SU-DHL-6 (cell line): ENCODE data around the gene CTBP1.

Experiments used
- H2AFZ ChIP-seq: fragments of 200-600 bp; sonication (generic); 2 replicates; pipeline ENCODE4 v1.6.1; 2014; ENCODE audit warnings: low read depth, mild to moderate bottlenecking, moderate library complexity, mixed read lengths, antibody characterized with exemption, low read length; ENCODE audit not compliant: severe bottlenecking
- H3F3A ChIP-seq: fragments of 200-600 bp; shearing (Covaris generic); 2 replicates; pipeline ENCODE4 v1.6.0; 2016; ENCODE audit warnings: antibody characterized with exemption, mild to moderate bottlenecking; ENCODE audit not compliant: insufficient read depth
- H3K27ac ChIP-seq: fragments of 200-600 bp; sonication (generic); 2 replicates; pipeline ENCODE4 v1.5.1; 2016; ENCODE audit warnings: low read depth, mild to moderate bottlenecking, low read length, moderate library complexity, mixed read lengths
- H3K27me3 ChIP-seq: fragments of 200-600 bp; sonication (generic), shearing (Covaris generic); 2 replicates; pipeline ENCODE4 v1.6.0; 2014; ENCODE audit warnings: mild to moderate bottlenecking, low read length
- H3K36me3 ChIP-seq: fragments of 200-600 bp; sonication (generic); 2 replicates; pipeline ENCODE4 v1.6.1; 2014; ENCODE audit warnings: mild to moderate bottlenecking, low read length, mixed read lengths
- H3K4me2 ChIP-seq: fragments of 300-600, 200-600 bp; shearing (Covaris generic), sonication (generic); 2 replicates; pipeline ENCODE4 v1.6.0; 2014; ENCODE audit warnings: low read length, low read depth, mild to moderate bottlenecking; ENCODE audit not compliant: poor library complexity, severe bottlenecking
- H3K4me3 ChIP-seq: fragments of 200-600 bp; sonication (generic); 2 replicates; pipeline ENCODE4 v1.5.1; 2014; ENCODE audit warnings: antibody characterized with exemption, low read length, mild to moderate bottlenecking, mixed read lengths; ENCODE audit not compliant: insufficient read depth, poor library complexity, severe bottlenecking
- H3K79me2 ChIP-seq: fragments of 200-600 bp; sonication (generic); 2 replicates; pipeline ENCODE4 v1.6.1; 2014; ENCODE audit warnings: mild to moderate bottlenecking, low read length, moderate library complexity; ENCODE audit not compliant: insufficient read depth
- H3K9ac ChIP-seq: fragments of 200-600 bp; sonication (generic); 2 replicates; pipeline ENCODE4 v1.7.0; 2014; ENCODE audit warnings: mild to moderate bottlenecking, low read length
- H3K9me2 ChIP-seq: fragments of 200-600 bp; sonication (generic); replicated peaks from 2 replicates; pipeline ENCODE4 v1.6.1; 2014; ENCODE audit warnings: low read length; ENCODE audit not compliant: insufficient read depth
- H3K9me3 ChIP-seq: fragments of 200-600 bp; sonication (generic); 2 replicates; pipeline ENCODE4 v1.6.1; 2014; ENCODE audit warnings: low read length, mixed read lengths; ENCODE audit not compliant: insufficient read depth
- H4K20me1 ChIP-seq: fragments of 200-600 bp; sonication (generic); 2 replicates; pipeline ENCODE4 v1.6.1; 2014; ENCODE audit warnings: low read depth, mild to moderate bottlenecking, antibody characterized with exemption, low read length, moderate library complexity, mixed read lengths
- EZH2phosphoT487 ChIP-seq: fragments of 200-600 bp; sonication (generic), shearing (Covaris generic); conservative IDR thresholded peaks from 2 replicates; pipeline ENCODE4 v1.6.1; 2018; ENCODE audit warnings: mild to moderate bottlenecking, antibody characterized with exemption, low read length, moderate library complexity, mixed read lengths
- TF ChIP-seq, protein P1 (sequence below): fragments of 200-600 bp; sonication (generic); IDR thresholded peaks from one replicate; pipeline ENCODE4 v1.5.1; 2017; ENCODE audit warnings: antibody characterized with exemption, mild to moderate bottlenecking, low read length, moderate library complexity; ENCODE audit not compliant: insufficient read depth, poor library complexity, severe bottlenecking

CTBP1 gene

DNA sequence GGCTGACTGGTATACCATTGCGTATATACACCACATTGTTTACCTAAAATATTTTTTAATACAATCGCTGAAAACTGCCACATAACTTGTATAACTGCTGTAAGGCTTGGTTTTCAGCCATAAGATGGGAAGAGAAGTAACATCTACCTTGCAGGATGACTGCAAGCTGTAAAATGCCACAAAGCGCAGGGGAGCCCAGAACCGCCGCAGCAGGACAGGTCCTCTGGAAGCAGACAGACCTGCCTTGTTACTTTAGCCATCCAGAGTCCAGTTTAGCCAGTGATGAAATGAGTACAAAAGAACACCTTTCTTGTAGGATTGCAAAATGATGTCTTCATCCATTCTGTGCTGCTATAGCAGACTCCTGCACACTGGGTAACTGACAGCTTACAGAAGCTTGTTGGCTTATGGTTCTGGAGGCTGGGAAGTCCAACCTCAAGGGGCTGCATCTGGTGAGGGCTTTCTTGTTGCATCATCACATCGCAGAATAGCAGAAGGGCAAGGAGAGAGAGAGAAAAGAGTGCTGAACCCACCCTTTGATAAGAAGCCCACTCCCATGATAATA is 4.1 kb upstream of the CTBP1 start:
- Histone ChIP-seq H3K4me2 (no peak overlapping the region), H3K27ac (no peak overlapping the region), H4K20me1 (no peaks in the 10 kb centered on the region), H3K9ac (no peak overlapping the region), H3K27me3 (no peaks in the 10 kb centered on the region), H3K4me3 (no peak overlapping the region), H3F3A (no peaks in the 10 kb centered on the region), H2AFZ (no peak overlapping the region), H3K9me3 (no peaks in the 10 kb centered on the region), H3K36me3 (peaks cover 4% of the 10 kb centered on the region; the same call in 1 of the 2 replicates), H3K79me2 (peaks cover 13% of the 10 kb centered on the region), H3K9me2 (no peaks in the 10 kb centered on the region)
- TF ChIP-seq, protein P1, sequence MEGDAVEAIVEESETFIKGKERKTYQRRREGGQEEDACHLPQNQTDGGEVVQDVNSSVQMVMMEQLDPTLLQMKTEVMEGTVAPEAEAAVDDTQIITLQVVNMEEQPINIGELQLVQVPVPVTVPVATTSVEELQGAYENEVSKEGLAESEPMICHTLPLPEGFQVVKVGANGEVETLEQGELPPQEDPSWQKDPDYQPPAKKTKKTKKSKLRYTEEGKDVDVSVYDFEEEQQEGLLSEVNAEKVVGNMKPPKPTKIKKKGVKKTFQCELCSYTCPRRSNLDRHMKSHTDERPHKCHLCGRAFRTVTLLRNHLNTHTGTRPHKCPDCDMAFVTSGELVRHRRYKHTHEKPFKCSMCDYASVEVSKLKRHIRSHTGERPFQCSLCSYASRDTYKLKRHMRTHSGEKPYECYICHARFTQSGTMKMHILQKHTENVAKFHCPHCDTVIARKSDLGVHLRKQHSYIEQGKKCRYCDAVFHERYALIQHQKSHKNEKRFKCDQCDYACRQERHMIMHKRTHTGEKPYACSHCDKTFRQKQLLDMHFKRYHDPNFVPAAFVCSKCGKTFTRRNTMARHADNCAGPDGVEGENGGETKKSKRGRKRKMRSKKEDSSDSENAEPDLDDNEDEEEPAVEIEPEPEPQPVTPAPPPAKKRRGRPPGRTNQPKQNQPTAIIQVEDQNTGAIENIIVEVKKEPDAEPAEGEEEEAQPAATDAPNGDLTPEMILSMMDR: no peak
- TF ChIP-seq EZH2phosphoT487: no peak

DNA sequence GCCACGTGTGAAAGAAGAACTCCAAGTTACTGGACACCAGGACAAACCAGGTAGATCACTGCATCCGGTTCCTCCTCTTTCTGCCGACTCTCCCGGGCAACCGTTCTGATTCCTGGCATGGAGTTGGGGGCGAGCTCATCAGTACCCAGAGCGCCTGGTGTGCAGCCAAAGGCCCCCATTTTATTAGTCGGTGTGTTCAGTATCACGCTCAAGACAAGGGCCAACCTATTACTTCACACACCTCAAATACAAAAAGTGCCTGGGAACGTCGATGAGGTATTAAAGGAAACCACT is 2.8 kb upstream of the CTBP1 start:
- Histone ChIP-seq H3K4me2 (no peak overlapping the region), H3F3A (no peaks in the 10 kb centered on the region), H3K27me3 (no peaks in the 10 kb centered on the region), H3K9me2 (no peaks in the 10 kb centered on the region), H3K27ac (no peak overlapping the region), H3K36me3 (peaks cover 4% of the 10 kb centered on the region; the same call in 1 of the 2 replicates), H2AFZ (no peak overlapping the region), H3K9ac (no peak overlapping the region), H4K20me1 (no peaks in the 10 kb centered on the region; the same call in 1 of the 2 replicates), H3K79me2 (peaks cover 26% of the 10 kb centered on the region), H3K4me3 (no peak overlapping the region), H3K9me3 (no peaks in the 10 kb centered on the region)
- TF ChIP-seq, protein P1: no peak
- no peak for TF ChIP-seq EZH2phosphoT487

DNA sequence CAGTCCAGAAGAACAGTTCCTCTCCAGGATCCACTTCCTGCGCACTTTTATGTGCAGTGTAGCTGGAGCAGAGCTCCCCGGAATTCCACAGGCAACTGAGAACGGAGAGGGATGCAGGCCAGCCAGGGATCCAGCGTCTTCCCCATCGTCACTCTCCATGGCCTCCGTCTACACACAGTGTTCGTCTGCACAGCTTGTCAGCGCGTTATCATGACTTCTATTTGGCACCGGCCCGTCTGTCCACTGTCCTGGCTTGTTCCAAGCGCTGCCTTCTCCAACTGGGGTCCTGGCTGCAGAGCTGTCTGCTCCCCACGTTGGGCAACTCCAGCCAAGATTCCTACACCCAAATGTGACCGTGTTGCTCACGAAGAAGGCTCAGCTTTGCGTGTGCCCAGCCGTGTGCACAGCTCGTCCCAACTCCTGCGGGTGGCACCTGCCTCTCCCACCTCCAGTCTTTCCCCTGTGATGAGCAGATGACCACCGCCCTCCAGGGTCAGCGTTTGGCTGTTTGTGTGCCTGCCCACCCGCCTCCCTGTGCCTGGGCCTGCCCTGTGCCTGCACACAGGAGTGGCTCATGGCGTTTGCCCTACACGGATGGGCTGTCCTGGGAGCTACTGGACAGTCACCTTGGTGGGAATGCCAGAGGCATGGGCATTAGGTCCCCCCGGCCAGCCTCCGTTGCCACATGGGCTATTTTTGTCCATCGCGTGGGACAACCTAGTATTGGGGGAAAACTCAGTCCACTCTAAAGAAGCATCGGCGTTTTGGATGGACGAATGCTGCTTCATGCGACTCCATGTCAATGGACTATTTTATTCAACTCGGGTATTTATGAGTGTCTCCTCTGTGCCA is 2.2 kb upstream of the CTBP1 start:
- Histone ChIP-seq H3F3A (no peaks in the 10 kb centered on the region), H4K20me1 (no peaks in the 10 kb centered on the region; the same call in 1 of the 2 replicates), H3K4me3 (no peak overlapping the region), H3K36me3 (peaks cover 4% of the 10 kb centered on the region; the same call in 1 of the 2 replicates), H3K79me2 (peaks cover 32% of the 10 kb centered on the region), H3K9me2 (no peaks in the 10 kb centered on the region), H3K27ac (no peak overlapping the region), H3K27me3 (no peaks in the 10 kb centered on the region), H3K9ac (no peak overlapping the region), H2AFZ (no peak overlapping the region), H3K4me2 (no peak overlapping the region), H3K9me3 (no peaks in the 10 kb centered on the region)
- no peak for TF ChIP-seq EZH2phosphoT487
- TF ChIP-seq, protein P1: no peak
